ENCODE data around the gene ING5.

DNA sequence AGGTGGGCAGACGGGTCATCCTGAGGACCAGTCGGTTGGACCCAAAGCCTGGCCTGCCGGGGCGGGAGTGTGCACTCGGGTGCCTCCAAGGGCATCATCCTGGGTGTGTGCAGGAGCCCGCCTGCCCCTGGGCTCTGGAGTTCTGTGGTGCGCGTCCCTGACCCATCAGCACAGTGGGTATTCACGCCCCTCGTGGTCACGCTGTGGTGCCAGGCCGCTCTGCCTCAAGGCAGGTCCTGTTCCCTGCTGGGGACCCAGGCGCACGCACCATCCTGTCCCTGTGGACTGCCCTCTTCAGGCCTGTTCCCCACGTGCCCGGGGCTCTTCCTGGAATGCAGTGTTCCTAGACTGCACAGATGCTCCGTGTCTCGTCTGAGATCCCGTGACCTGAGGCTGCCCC is 18.3 kb downstream of the ING5 start:
- TF ChIP-seq CTCF (IDR thresholded peaks at IDR 0.05; ENCODE audit: low read depth, low read length) (no peak), POLR2A (IDR thresholded peaks at IDR 0.05; ENCODE audit: extremely low read depth, insufficient read length) (no peak)

All from NB4 (cell line).